Measurements from ENCODE around the gene NRXN2.

NRXN2 gene

DNA sequence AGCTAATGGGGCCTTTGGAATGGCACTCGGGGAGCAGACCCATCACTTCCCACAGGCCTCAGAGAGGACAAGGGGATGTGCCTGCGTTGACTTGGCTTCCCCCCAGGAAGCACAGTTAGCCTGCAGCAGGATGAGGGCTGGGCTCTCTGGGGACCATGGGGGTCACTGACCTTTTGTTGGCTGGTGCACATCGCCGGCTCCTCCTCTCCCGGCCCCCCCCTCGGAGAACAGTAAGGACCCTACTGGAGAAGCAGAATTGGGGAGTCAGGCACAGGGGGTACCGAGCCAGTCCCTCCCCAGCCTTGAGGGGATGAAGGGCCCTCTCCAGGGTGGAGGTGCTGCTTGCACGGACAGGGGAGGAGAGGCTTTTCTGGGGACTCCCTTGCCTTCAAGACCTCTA lies 32.8 kb downstream of the NRXN2 start:
- H3K4me3 ChIP-seq (ENCODE audit: low read length), result no peak overlapping the region
- H3K4me1 ChIP-seq (ENCODE audit: control insufficient read depth, low read length), result peaks cover 14% of the 10 kb centered on the region
- H3K79me2 ChIP-seq (ENCODE audit: control insufficient read depth, low read length), result no peaks in the 10 kb centered on the region
- H3F3A ChIP-seq (ENCODE audit: control insufficient read depth, insufficient read depth), result no peaks in the 10 kb centered on the region
- no peaks in the 10 kb centered on the region for H3K36me3 ChIP-seq (ENCODE audit: control insufficient read depth, low read length)
- H4K20me1 ChIP-seq (ENCODE audit: control insufficient read depth, insufficient read depth, low read depth, low read length), result no peaks in the 10 kb centered on the region
- H3K4me2 ChIP-seq (ENCODE audit: low read length), result no peak overlapping the region
- TF ChIP-seq, protein P1, sequence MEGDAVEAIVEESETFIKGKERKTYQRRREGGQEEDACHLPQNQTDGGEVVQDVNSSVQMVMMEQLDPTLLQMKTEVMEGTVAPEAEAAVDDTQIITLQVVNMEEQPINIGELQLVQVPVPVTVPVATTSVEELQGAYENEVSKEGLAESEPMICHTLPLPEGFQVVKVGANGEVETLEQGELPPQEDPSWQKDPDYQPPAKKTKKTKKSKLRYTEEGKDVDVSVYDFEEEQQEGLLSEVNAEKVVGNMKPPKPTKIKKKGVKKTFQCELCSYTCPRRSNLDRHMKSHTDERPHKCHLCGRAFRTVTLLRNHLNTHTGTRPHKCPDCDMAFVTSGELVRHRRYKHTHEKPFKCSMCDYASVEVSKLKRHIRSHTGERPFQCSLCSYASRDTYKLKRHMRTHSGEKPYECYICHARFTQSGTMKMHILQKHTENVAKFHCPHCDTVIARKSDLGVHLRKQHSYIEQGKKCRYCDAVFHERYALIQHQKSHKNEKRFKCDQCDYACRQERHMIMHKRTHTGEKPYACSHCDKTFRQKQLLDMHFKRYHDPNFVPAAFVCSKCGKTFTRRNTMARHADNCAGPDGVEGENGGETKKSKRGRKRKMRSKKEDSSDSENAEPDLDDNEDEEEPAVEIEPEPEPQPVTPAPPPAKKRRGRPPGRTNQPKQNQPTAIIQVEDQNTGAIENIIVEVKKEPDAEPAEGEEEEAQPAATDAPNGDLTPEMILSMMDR (IDR thresholded peaks at IDR 0.05; ENCODE audit: low read depth, low read length, poor library complexity, severe bottlenecking), result no peak
- no peak for TF ChIP-seq EZH2phosphoT487 (IDR thresholded peaks at IDR 0.05; ENCODE audit: borderline replicate concordance, low read length)
- H3K27ac ChIP-seq (ENCODE audit: low read depth, low read length), result no peak overlapping the region
- H3K9me3 ChIP-seq (ENCODE audit: control insufficient read depth, insufficient read depth, low read length), result no peaks in the 10 kb centered on the region
- H3K27me3 ChIP-seq (ENCODE audit: control insufficient read depth, low read length), result peaks cover 16% of the 10 kb centered on the region
- H3K9me2 ChIP-seq (replicated peaks; ENCODE audit: control insufficient read depth, low read length), result no peaks in the 10 kb centered on the region

- Histone ChIP-seq H3K4me3 (ENCODE audit: low read length) (peak overlapping the region; percentile 82), H3K36me3 (ENCODE audit: control insufficient read depth, low read length) (no peaks in the 10 kb centered on the region), H3K79me2 (ENCODE audit: control insufficient read depth, low read length) (no peaks in the 10 kb centered on the region), H3K4me1 (ENCODE audit: control insufficient read depth, low read length) (peaks cover 7% of the 10 kb centered on the region), H3K27me3 (ENCODE audit: control insufficient read depth, low read length) (peaks cover 10% of the 10 kb centered on the region), H4K20me1 (ENCODE audit: control insufficient read depth, insufficient read depth, low read depth, low read length) (no peaks in the 10 kb centered on the region), H3K9me2 (replicated peaks; ENCODE audit: control insufficient read depth, low read length) (no peaks in the 10 kb centered on the region), H3K27ac (ENCODE audit: low read depth, low read length) (no peak overlapping the region), H3K4me2 (ENCODE audit: low read length) (peak overlapping the region; percentile 87), H3F3A (ENCODE audit: control insufficient read depth, insufficient read depth) (no peaks in the 10 kb centered on the region), H3K9me3 (ENCODE audit: control insufficient read depth, insufficient read depth, low read length) (no peaks in the 10 kb centered on the region)
- no peak for TF ChIP-seq EZH2phosphoT487 (IDR thresholded peaks at IDR 0.05; ENCODE audit: borderline replicate concordance, low read length)
- TF ChIP-seq, protein P1 (IDR thresholded peaks at IDR 0.05; ENCODE audit: low read depth, low read length, poor library complexity, severe bottlenecking), result peak; percentile 95
Measured at GRCh38 chr11:64688534-64688982, 34.4 kb downstream of the NRXN2 start.

- peaks cover 5% of the 10 kb centered on the region for H3K27me3 ChIP-seq (ENCODE audit: control insufficient read depth, low read length)
- H3K4me2 ChIP-seq (ENCODE audit: low read length), result peak overlapping the region; percentile 87
Measured at GRCh38 chr11:64687643-64688533, 35.1 kb downstream of the NRXN2 start.

More at GRCh38 chr11:64687643-64688533, 35.1 kb downstream of the NRXN2 start:
- Histone ChIP-seq H3K27ac (ENCODE audit: low read depth, low read length) (no peak overlapping the region), H4K20me1 (ENCODE audit: control insufficient read depth, insufficient read depth, low read depth, low read length) (no peaks in the 10 kb centered on the region), H3K36me3 (ENCODE audit: control insufficient read depth, low read length) (no peaks in the 10 kb centered on the region), H3K79me2 (ENCODE audit: control insufficient read depth, low read length) (no peaks in the 10 kb centered on the region), H3K9me2 (replicated peaks; ENCODE audit: control insufficient read depth, low read length) (no peaks in the 10 kb centered on the region), H3K4me1 (ENCODE audit: control insufficient read depth, low read length) (peaks cover 7% of the 10 kb centered on the region), H3F3A (ENCODE audit: control insufficient read depth, insufficient read depth) (no peaks in the 10 kb centered on the region), H3K4me3 (ENCODE audit: low read length) (peak overlapping the region; percentile 82), H3K9me3 (ENCODE audit: control insufficient read depth, insufficient read depth, low read length) (no peaks in the 10 kb centered on the region)
- TF ChIP-seq EZH2phosphoT487 (IDR thresholded peaks at IDR 0.05; ENCODE audit: borderline replicate concordance, low read length), result no peak
- TF ChIP-seq, protein P1 (IDR thresholded peaks at IDR 0.05; ENCODE audit: low read depth, low read length, poor library complexity, severe bottlenecking), result no peak
